WTC11 (cell line): ENCODE measurements around the gene MBOAT1. TPM values are rescaled to one million over a fixed set of nuclear protein-coding genes. Genes with fewer than 3 reads are reported as not detected.

Source experiments
- ATAC-seq: fragments of 200-7000 bp; cut with Tn5 transposase; 2 replicates; pipeline ENCODE4 v1.10.0; 2021; ENCODE audit warnings: mild to moderate bottlenecking, moderate library complexity
- CTCF ChIA-PET: fragments of 300-600 bp; sonication (Branson Sonifier 250); formaldehyde crosslinking; loops from one replicate; lab custom pipeline; 2021; ENCODE audit warnings: antibody characterized with exemption; lab: Charles Lee
- POLR2A ChIA-PET: fragments of 350-600 bp; sonication (Branson Sonifier 250); formaldehyde crosslinking; loops from one replicate; lab custom pipeline; 2021; ENCODE audit warnings: antibody characterized with exemption; lab: Charles Lee
- DNase-seq: peaks from one replicate; pipeline ENCODE4 v3.0.0; 2021; ENCODE audit warnings: low spot score
- H3K27ac Mint-ChIP-seq: 2 replicates; pipeline ENCODE4 v1.8.0; 2021; ENCODE audit warnings: mixed read lengths
- H3K27me3 Mint-ChIP-seq: 2 replicates; pipeline ENCODE4 v1.8.0; 2021; ENCODE audit warnings: low read depth, mild to moderate bottlenecking, moderate library complexity, mixed read lengths
- H3K36me3 Mint-ChIP-seq: 2 replicates; pipeline ENCODE4 v1.8.0; 2021; ENCODE audit warnings: mixed read lengths
- H3K4me1 Mint-ChIP-seq: 2 replicates; pipeline ENCODE4 v1.8.0; 2022; ENCODE audit warnings: mixed read lengths
- H3K4me3 Mint-ChIP-seq: 2 replicates; pipeline ENCODE4 v1.8.0; 2021; ENCODE audit warnings: mild to moderate bottlenecking, moderate library complexity, mixed read lengths
- H3K9me3 Mint-ChIP-seq: 2 replicates; pipeline ENCODE4 v1.8.0; 2021; ENCODE audit warnings: mixed read lengths
- ELF4 ChIP-seq: sonication (generic); formaldehyde crosslinking; IDR thresholded peaks from 2 replicates; pipeline ENCODE4 v1.8.1; 2022; ENCODE audit warnings: low read depth, mild to moderate bottlenecking, moderate library complexity, missing genetic modification reagents
- FOXJ3 ChIP-seq: sonication (generic); formaldehyde crosslinking; IDR thresholded peaks from 2 replicates; pipeline ENCODE4 v1.9.0; 2021; ENCODE audit warnings: missing genetic modification reagents, mild to moderate bottlenecking, borderline replicate concordance
- FOXK1 ChIP-seq: sonication (generic); formaldehyde crosslinking; IDR thresholded peaks from 2 replicates; pipeline ENCODE4 v1.8.0; 2022; ENCODE audit warnings: mild to moderate bottlenecking, moderate library complexity, missing genetic modification reagents
- FOXP1 ChIP-seq: sonication (generic); formaldehyde crosslinking; IDR thresholded peaks from 2 replicates; pipeline ENCODE4 v1.8.0; 2022; ENCODE audit warnings: missing genetic modification reagents, mild to moderate bottlenecking, moderate library complexity, borderline replicate concordance
- GRHL2 ChIP-seq: fragments of 250-450 bp; sonication (Bioruptor Pico); IDR thresholded peaks from 2 replicates; pipeline ENCODE4 v1.8.0; 2022; ENCODE audit warnings: mild to moderate bottlenecking, moderate library complexity; ENCODE audit not compliant: insufficient replicate concordance, severe bottlenecking
- JUN ChIP-seq: sonication (generic); formaldehyde crosslinking; IDR thresholded peaks from 2 replicates; pipeline ENCODE4 v1.8.0; 2023; ENCODE audit warnings: mild to moderate bottlenecking, missing genetic modification reagents
- KAT7 ChIP-seq: sonication (generic); formaldehyde crosslinking; IDR thresholded peaks from 2 replicates; pipeline ENCODE4 v1.8.1; 2023; ENCODE audit warnings: missing genetic modification reagents, mild to moderate bottlenecking, borderline replicate concordance
- MYBL2 ChIP-seq: sonication (generic); formaldehyde crosslinking; IDR thresholded peaks from 2 replicates; pipeline ENCODE4 v1.8.1; 2023; ENCODE audit warnings: mild to moderate bottlenecking, moderate library complexity, missing genetic modification reagents
- NFYB ChIP-seq: sonication (generic); formaldehyde crosslinking; conservative IDR thresholded peaks from 2 replicates; pipeline ENCODE4 v1.8.0; 2022; ENCODE audit warnings: low read depth, missing genetic modification reagents
- NR2C2 ChIP-seq: sonication (generic); formaldehyde crosslinking; IDR thresholded peaks from 2 replicates; pipeline ENCODE4 v1.8.0; 2022; ENCODE audit warnings: mild to moderate bottlenecking, missing genetic modification reagents
- RELA ChIP-seq: sonication (generic); formaldehyde crosslinking; IDR thresholded peaks from 2 replicates; pipeline ENCODE4 v1.8.1; 2022; ENCODE audit warnings: missing genetic modification reagents, mild to moderate bottlenecking, borderline replicate concordance
- SMAD3 ChIP-seq: sonication (generic); formaldehyde crosslinking; IDR thresholded peaks from 2 replicates; pipeline ENCODE4 v1.8.0; 2022; ENCODE audit warnings: missing genetic modification reagents, mild to moderate bottlenecking, borderline replicate concordance
- TP53 ChIP-seq: sonication (generic); formaldehyde crosslinking; IDR thresholded peaks from 2 replicates; pipeline ENCODE4 v1.8.1; 2023; ENCODE audit warnings: mild to moderate bottlenecking, missing genetic modification reagents
- ZNF121 ChIP-seq: sonication (generic); formaldehyde crosslinking; IDR thresholded peaks from 2 replicates; pipeline ENCODE4 v1.8.0; 2023; ENCODE audit warnings: missing genetic modification reagents
- ZNF219 ChIP-seq: sonication (generic); formaldehyde crosslinking; IDR thresholded peaks from 2 replicates; pipeline ENCODE4 v1.8.0; 2023; ENCODE audit warnings: missing genetic modification reagents, mild to moderate bottlenecking, borderline replicate concordance
- ZNF317 ChIP-seq: sonication (generic); formaldehyde crosslinking; IDR thresholded peaks from 2 replicates; pipeline ENCODE4 v1.8.1; 2023; ENCODE audit warnings: low read depth, mild to moderate bottlenecking, moderate library complexity, missing genetic modification reagents, borderline replicate concordance
- ZNF423 ChIP-seq: fragments of 250-450 bp; sonication (Bioruptor Pico); IDR thresholded peaks from 2 replicates; pipeline ENCODE4 v2.1.2; 2022; ENCODE audit warnings: mild to moderate bottlenecking, moderate library complexity
- ZNF671 ChIP-seq: fragments of 250-450 bp; sonication (Bioruptor Pico); IDR thresholded peaks from 2 replicates; pipeline ENCODE4 v1.8.0; 2021; ENCODE audit warnings: mild to moderate bottlenecking
- total RNA-seq: library from RNA; stranded (reverse); gene quantifications from 3 replicates; pipeline ENCODE4 v1.2.3, GENCODE V29; 2021
- TF ChIP-seq, protein P1 (sequence below): sonication (generic); formaldehyde crosslinking; IDR thresholded peaks from 2 replicates; pipeline ENCODE4 v1.8.0; 2022; ENCODE audit warnings: mild to moderate bottlenecking, missing genetic modification reagents
- TF ChIP-seq, protein P2 (sequence below): sonication (generic); formaldehyde crosslinking; IDR thresholded peaks from 2 replicates; pipeline ENCODE4 v1.8.1; 2023; ENCODE audit warnings: mild to moderate bottlenecking, missing genetic modification reagents, moderate library complexity
- TF ChIP-seq, protein P3 (sequence below): fragments of 250-450 bp; sonication (Bioruptor Pico); IDR thresholded peaks from 2 replicates; pipeline ENCODE4 v1.9.0; 2021; ENCODE audit warnings: mild to moderate bottlenecking
- TF ChIP-seq, protein P4 (sequence below): sonication (generic); formaldehyde crosslinking; IDR thresholded peaks from 2 replicates; pipeline ENCODE4 v1.8.1; 2023; ENCODE audit warnings: mild to moderate bottlenecking, moderate library complexity, missing genetic modification reagents
- TF ChIP-seq, protein P5 (sequence below): fragments of 250-450 bp; sonication (Bioruptor Pico); IDR thresholded peaks from 2 replicates; pipeline ENCODE4 v1.9.0; 2021; ENCODE audit warnings: mild to moderate bottlenecking

The MBOAT1 gene
- total RNA-seq, 1 experiment from 2014 or later = 22.9 TPM

DNA sequence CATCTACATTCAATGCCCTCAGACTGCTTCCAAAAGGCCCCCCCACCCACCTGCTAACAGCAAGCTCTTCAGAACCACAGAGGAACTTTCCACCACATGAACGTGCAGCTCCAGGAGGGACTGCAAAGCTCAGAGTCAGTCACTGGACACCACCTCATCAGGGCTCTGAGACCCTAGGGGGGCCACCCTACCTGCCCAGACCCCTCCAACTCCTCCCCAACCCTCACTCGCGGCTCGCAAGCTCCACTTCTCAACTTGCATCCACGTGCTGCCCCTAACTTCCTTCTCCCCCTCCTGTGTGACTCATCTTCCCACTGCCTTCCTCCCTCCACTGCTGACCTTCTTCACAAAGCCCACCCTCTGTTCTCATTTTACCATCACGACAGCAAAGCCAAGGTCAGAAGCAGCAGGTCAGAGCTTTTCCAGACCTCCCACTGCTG lies 6.5 kb downstream of the MBOAT1 start (continued):
- TF ChIP-seq, protein P1, sequence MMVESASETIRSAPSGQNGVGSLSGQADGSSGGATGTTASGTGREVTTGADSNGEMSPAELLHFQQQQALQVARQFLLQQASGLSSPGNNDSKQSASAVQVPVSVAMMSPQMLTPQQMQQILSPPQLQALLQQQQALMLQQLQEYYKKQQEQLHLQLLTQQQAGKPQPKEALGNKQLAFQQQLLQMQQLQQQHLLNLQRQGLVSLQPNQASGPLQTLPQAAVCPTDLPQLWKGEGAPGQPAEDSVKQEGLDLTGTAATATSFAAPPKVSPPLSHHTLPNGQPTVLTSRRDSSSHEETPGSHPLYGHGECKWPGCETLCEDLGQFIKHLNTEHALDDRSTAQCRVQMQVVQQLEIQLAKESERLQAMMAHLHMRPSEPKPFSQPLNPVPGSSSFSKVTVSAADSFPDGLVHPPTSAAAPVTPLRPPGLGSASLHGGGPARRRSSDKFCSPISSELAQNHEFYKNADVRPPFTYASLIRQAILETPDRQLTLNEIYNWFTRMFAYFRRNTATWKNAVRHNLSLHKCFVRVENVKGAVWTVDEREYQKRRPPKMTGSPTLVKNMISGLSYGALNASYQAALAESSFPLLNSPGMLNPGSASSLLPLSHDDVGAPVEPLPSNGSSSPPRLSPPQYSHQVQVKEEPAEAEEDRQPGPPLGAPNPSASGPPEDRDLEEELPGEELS (CRISPR knock-in tag) = no peak

DNA sequence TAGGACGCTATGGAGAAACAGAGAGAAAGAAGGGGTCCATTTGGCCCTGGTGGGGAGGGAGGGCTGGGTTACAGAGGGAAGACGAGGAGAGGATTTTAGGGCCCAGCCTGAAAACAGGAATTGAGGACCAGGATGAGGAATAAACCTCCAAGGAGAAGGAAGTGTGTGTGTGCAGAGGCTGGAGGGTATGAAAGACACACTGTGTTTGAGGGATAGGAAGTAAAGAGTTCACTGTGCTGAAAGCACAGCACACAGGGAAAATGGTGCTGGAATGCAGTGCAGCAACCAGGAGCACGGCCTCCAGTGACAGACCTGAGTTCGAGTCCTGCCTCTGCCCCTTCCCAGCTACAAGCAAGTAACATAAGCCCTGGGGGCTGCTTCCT lies 7.8 kb downstream of the MBOAT1 start:
- DNase-seq (no peak), ATAC-seq (no peak)
- POLR2A ChIA-PET = no interaction called here
- Mint-ChIP-seq H3K4me1 (peaks cover 51% of the 10 kb centered on the region), H3K36me3 (no peaks in the 10 kb centered on the region), H3K9me3 (no peaks in the 10 kb centered on the region), H3K4me3 (no peak overlapping the region), H3K27me3 (no peaks in the 10 kb centered on the region), H3K27ac (no peak overlapping the region; the same call in 1 of the 2 replicates)
- CTCF ChIA-PET = interaction anchor here (1.4 kb wide), 1 partner anchor 78 kb away, joined by 4 read pairs; no protein-coding TSS in a partner anchor
- TF ChIP-seq FOXK1 (CRISPR knock-in tag) (no peak), FOXP1 (no peak), ZNF423 (CRISPR knock-in tag) (no peak), NR2C2 (CRISPR knock-in tag) (no peak), RELA (CRISPR knock-in tag) (no peak), ZNF671 (CRISPR knock-in tag) (no peak), JUN (CRISPR knock-in tag) (no peak)
- TF ChIP-seq, protein P2, sequence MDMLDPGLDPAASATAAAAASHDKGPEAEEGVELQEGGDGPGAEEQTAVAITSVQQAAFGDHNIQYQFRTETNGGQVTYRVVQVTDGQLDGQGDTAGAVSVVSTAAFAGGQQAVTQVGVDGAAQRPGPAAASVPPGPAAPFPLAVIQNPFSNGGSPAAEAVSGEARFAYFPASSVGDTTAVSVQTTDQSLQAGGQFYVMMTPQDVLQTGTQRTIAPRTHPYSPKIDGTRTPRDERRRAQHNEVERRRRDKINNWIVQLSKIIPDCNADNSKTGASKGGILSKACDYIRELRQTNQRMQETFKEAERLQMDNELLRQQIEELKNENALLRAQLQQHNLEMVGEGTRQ (CRISPR knock-in tag) = no peak
- TF ChIP-seq, protein P3, sequence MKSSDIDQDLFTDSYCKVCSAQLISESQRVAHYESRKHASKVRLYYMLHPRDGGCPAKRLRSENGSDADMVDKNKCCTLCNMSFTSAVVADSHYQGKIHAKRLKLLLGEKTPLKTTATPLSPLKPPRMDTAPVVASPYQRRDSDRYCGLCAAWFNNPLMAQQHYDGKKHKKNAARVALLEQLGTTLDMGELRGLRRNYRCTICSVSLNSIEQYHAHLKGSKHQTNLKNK (CRISPR knock-in tag) = no peak

DNA sequence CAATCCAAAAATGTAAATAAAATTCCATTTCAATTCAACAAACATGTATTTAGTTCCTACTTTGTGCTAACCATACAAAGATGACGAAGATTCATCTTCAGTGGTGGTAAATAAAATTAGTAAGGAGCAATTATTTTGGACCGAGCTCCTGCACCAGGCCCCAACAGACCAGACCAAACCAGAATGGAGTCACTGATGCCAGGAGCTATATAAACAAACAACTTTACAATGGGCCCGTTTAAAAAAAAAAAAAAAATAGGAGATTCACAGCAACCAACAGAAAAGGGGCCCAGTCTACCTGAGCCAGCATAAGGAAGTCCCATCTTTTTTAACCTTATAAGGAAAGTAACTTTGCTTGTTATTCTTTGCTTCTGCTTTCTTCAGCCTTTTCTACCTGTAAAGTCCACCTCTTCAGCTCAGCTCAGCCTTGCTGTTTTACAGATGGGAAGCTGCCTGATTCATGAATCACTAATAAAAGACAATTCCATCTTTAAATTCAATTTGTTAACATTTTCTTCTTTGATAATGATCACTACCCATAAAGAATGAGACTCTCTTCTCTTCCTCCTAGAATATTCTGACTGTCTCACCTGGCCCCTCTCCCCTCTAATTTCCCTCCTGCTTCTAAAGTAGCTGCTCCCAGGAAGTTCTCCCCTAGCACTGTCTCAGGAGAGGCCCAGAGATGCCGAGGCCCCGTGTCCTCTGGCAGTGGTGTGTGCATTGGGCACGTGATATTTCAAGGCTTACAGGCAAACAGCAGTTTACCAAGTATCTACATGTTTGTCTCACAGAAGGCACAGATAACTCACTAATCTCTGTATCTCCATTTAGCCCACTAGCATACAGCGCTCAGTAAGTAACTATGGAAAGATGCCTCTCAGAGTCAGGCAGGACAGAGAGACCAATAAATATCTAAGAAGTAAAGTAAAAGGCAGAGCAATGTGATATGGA lies 8.4 kb downstream of the MBOAT1 start:
- Mint-ChIP-seq H3K9me3 (no peaks in the 10 kb centered on the region), H3K4me1 (peaks cover 55% of the 10 kb centered on the region), H3K4me3 (no peak overlapping the region), H3K36me3 (no peaks in the 10 kb centered on the region), H3K27me3 (no peaks in the 10 kb centered on the region), H3K27ac (peak overlapping the region; percentile 54)
- DNase-seq (no peak), ATAC-seq (peak; percentile 57)
- CTCF ChIA-PET = interaction anchor here (0.6 to 1.4 kb wide), 2 partner anchors 77 to 269 kb away, joined by 3 to 4 read pairs; no protein-coding TSS in a partner anchor
- POLR2A ChIA-PET = no interaction called here
- TF ChIP-seq MYBL2 (CRISPR knock-in tag) = no peak
- TF ChIP-seq ZNF219 (CRISPR knock-in tag) = no peak
- TF ChIP-seq ZNF317 (CRISPR knock-in tag) = no peak
- no peak for TF ChIP-seq SMAD3
- no peak for TF ChIP-seq KAT7 (CRISPR knock-in tag)
- no peak for TF ChIP-seq FOXJ3 (CRISPR knock-in tag)
- no peak for TF ChIP-seq ZNF121 (CRISPR knock-in tag)
- no peak for TF ChIP-seq ELF4 (CRISPR knock-in tag)
- no peak for TF ChIP-seq ZNF671 (CRISPR knock-in tag)
- no peak for TF ChIP-seq JUN (CRISPR knock-in tag)
- TF ChIP-seq, protein P4, sequence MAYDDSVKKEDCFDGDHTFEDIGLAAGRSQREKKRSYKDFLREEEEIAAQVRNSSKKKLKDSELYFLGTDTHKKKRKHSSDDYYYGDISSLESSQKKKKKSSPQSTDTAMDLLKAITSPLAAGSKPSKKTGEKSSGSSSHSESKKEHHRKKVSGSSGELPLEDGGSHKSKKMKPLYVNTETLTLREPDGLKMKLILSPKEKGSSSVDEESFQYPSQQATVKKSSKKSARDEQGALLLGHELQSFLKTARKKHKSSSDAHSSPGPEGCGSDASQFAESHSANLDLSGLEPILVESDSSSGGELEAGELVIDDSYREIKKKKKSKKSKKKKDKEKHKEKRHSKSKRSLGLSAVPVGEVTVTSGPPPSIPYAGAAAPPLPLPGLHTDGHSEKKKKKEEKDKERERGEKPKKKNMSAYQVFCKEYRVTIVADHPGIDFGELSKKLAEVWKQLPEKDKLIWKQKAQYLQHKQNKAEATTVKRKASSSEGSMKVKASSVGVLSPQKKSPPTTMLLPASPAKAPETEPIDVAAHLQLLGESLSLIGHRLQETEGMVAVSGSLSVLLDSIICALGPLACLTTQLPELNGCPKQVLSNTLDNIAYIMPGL = no peak
- no peak for TF ChIP-seq GRHL2 (CRISPR knock-in tag)
- no peak for TF ChIP-seq TP53
- TF ChIP-seq NFYB = no peak
- TF ChIP-seq, protein P5, sequence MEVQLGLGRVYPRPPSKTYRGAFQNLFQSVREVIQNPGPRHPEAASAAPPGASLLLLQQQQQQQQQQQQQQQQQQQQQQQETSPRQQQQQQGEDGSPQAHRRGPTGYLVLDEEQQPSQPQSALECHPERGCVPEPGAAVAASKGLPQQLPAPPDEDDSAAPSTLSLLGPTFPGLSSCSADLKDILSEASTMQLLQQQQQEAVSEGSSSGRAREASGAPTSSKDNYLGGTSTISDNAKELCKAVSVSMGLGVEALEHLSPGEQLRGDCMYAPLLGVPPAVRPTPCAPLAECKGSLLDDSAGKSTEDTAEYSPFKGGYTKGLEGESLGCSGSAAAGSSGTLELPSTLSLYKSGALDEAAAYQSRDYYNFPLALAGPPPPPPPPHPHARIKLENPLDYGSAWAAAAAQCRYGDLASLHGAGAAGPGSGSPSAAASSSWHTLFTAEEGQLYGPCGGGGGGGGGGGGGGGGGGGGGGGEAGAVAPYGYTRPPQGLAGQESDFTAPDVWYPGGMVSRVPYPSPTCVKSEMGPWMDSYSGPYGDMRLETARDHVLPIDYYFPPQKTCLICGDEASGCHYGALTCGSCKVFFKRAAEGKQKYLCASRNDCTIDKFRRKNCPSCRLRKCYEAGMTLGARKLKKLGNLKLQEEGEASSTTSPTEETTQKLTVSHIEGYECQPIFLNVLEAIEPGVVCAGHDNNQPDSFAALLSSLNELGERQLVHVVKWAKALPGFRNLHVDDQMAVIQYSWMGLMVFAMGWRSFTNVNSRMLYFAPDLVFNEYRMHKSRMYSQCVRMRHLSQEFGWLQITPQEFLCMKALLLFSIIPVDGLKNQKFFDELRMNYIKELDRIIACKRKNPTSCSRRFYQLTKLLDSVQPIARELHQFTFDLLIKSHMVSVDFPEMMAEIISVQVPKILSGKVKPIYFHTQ (CRISPR knock-in tag) = no peak
